PFSK-1 (cell line): Measurements from ENCODE around the gene CHTOP.

Source experiments
- REST ChIP-seq, 2 experiments: IDR thresholded peaks; 2 replicates each; pipeline versions ENCODE4 v1.6.1 to v1.8.0; 2011 to 2012; ENCODE audit warnings: low read depth in 2 of 2, low read length in 2 of 2, control low read depth in 1 of 2, inconsistent platforms in 1 of 2, mild to moderate bottlenecking in 1 of 2, moderate library complexity in 1 of 2; ENCODE audit not compliant: insufficient read depth in 1 of 2
- TAF1 ChIP-seq: IDR thresholded peaks from 2 replicates; pipeline ENCODE4 v1.6.1; 2012; ENCODE audit warnings: low read length, control low read depth, borderline replicate concordance; ENCODE audit not compliant: insufficient read depth

- no peak for TF ChIP-seq REST (IDR thresholded peaks at IDR 0.05; ENCODE audit: insufficient read depth in 1 of 2, low read depth in 2 of 2, low read length in 2 of 2)
- no peak for TF ChIP-seq TAF1
Measured at GRCh38 chr1:153613406-153613805, 20.5 kb upstream of the CHTOP start.
